Activated naive CD8-positive, alpha-beta T cell treated with anti-CD3 and anti-CD28 coated beads, Interleukin-2, amount 10 ng/mL, durations not matched to agents 7 days and 5 days (primary cell): ENCODE results near the gene PCNX1. TPM values are rescaled to one million over a fixed set of nuclear protein-coding genes. Genes with fewer than 3 reads are reported as not detected.
"Not testable (repeated sequence)": the region's sequence is repeated elsewhere in the genome, so short reads cannot be mapped to it uniquely, and the experiment has no call there.

Source experiments
- ATAC-seq: fragments of 150-1000 bp; cut with Tn5 transposase; one replicate; pipeline ENCODE4 v1.10.0; 2021; ENCODE audit warnings: low read depth, moderate library complexity
- POLR2A ChIA-PET: fragments of 350-600 bp; sonication (Branson Sonifier 250); formaldehyde crosslinking; loops from one replicate; lab custom pipeline; 2021; ENCODE audit warnings: antibody characterized with exemption; lab: Charles Lee
- DNase-seq: peaks from one replicate; pipeline ENCODE4 v3.0.0; 2021
- H3K27ac Mint-ChIP-seq: one replicate; pipeline ENCODE4 v1.8.0; 2022; ENCODE audit warnings: mild to moderate bottlenecking, mixed read lengths
- H3K27me3 Mint-ChIP-seq: one replicate; pipeline ENCODE4 v1.8.0; 2022; ENCODE audit warnings: mild to moderate bottlenecking, moderate library complexity, mixed read lengths
- H3K36me3 Mint-ChIP-seq: one replicate; pipeline ENCODE4 v1.8.0; 2021; ENCODE audit warnings: mild to moderate bottlenecking, mixed read lengths
- H3K4me1 Mint-ChIP-seq: one replicate; pipeline ENCODE4 v1.8.0; 2021; ENCODE audit warnings: mixed read lengths
- H3K4me3 Mint-ChIP-seq: one replicate; pipeline ENCODE4 v1.8.0; 2022; ENCODE audit warnings: mild to moderate bottlenecking, moderate library complexity, mixed read lengths
- H3K9me3 Mint-ChIP-seq: one replicate; pipeline ENCODE4 v1.8.0; 2021; ENCODE audit warnings: mixed read lengths
- total RNA-seq, 2 experiments: library from RNA; stranded (reverse); gene quantifications; one replicate each; pipeline ENCODE4 v1.2.3, GENCODE V29; 2021

PCNX1 gene
- total RNA-seq, 2 experiments from 2014 or later = 80.0 to 93.0 TPM

GRCh38 chr14:71122866-71123565, 215.8 kb downstream of the PCNX1 start:
- POLR2A ChIA-PET = no interaction called here
- Mint-ChIP-seq H3K27ac (no peak overlapping the region), H3K27me3 (no peaks in the 10 kb centered on the region), H3K4me3 (no peak overlapping the region), H3K9me3 (no peaks in the 10 kb centered on the region), H3K4me1 (peaks cover 4% of the 10 kb centered on the region), H3K36me3 (peaks cover 11% of the 10 kb centered on the region)
- ATAC-seq (no peak), DNase-seq (no peak)

- peaks cover 4% of the 10 kb centered on the region for H3K4me1 Mint-ChIP-seq
- no peak for ATAC-seq
- no peaks in the 10 kb centered on the region for H3K27me3 Mint-ChIP-seq
- H3K9me3 Mint-ChIP-seq = no peaks in the 10 kb centered on the region
- no peak overlapping the region for H3K4me3 Mint-ChIP-seq
- peaks cover 8% of the 10 kb centered on the region for H3K36me3 Mint-ChIP-seq
- no peak for DNase-seq
- H3K27ac Mint-ChIP-seq = no peak overlapping the region
- POLR2A ChIA-PET = no interaction called here
These were observed 216.4 kb downstream of the PCNX1 start for GRCh38 chr14:71123579-71124135.

GRCh38 chr14:71129716-71130490, 222.6 kb downstream of the PCNX1 start:
- H3K4me1 Mint-ChIP-seq = peaks cover 11% of the 10 kb centered on the region
- DNase-seq, H3K27ac Mint-ChIP-seq, H3K27me3 Mint-ChIP-seq, H3K36me3 Mint-ChIP-seq, H3K9me3 Mint-ChIP-seq, H3K4me3 Mint-ChIP-seq, POLR2A ChIA-PET, ATAC-seq: not testable (repeated sequence)

- Mint-ChIP-seq H3K4me1 (peaks cover 11% of the 10 kb centered on the region), H3K27ac (no peak overlapping the region), H3K9me3 (no peaks in the 10 kb centered on the region), H3K27me3 (peaks cover 5% of the 10 kb centered on the region), H3K36me3 (no peaks in the 10 kb centered on the region), H3K4me3 (no peak overlapping the region)
- POLR2A ChIA-PET = no interaction called here
- ATAC-seq (no peak), DNase-seq (no peak)
These were observed 223.4 kb downstream of the PCNX1 start for GRCh38 chr14:71130491-71131179.

- H3K27ac Mint-ChIP-seq = no peak overlapping the region
- no peak for DNase-seq
- no peaks in the 10 kb centered on the region for H3K9me3 Mint-ChIP-seq
- no peaks in the 10 kb centered on the region for H3K36me3 Mint-ChIP-seq
- no peak for ATAC-seq
- H3K27me3 Mint-ChIP-seq = peaks cover 8% of the 10 kb centered on the region
- POLR2A ChIA-PET = no interaction called here
- H3K4me3 Mint-ChIP-seq = no peak overlapping the region
- peaks cover 11% of the 10 kb centered on the region for H3K4me1 Mint-ChIP-seq
These were observed 226.0 kb downstream of the PCNX1 start for GRCh38 chr14:71133296-71133695.

GRCh38 chr14:71135496-71135895, 228.2 kb downstream of the PCNX1 start:
- Mint-ChIP-seq H3K36me3 (no peaks in the 10 kb centered on the region), H3K4me1 (peaks cover 16% of the 10 kb centered on the region), H3K4me3 (no peak overlapping the region), H3K9me3 (no peaks in the 10 kb centered on the region), H3K27ac (no peak overlapping the region), H3K27me3 (peaks cover 6% of the 10 kb centered on the region)
- ATAC-seq = no peak
- POLR2A ChIA-PET = interaction anchor here (2.6 kb wide), 1 partner anchor 186 kb away, joined by 8 read pairs; the partner anchor contains the start of gene SIPA1L1
- DNase-seq = no peak

- Mint-ChIP-seq H3K4me1 (peaks cover 12% of the 10 kb centered on the region), H3K27ac (no peak overlapping the region), H3K9me3 (no peaks in the 10 kb centered on the region), H3K27me3 (peaks cover 6% of the 10 kb centered on the region), H3K36me3 (no peaks in the 10 kb centered on the region), H3K4me3 (no peak overlapping the region)
- POLR2A ChIA-PET = interaction anchor here (2.6 kb wide), 1 partner anchor 185 kb away, joined by 8 read pairs; the partner anchor contains the start of gene SIPA1L1
- ATAC-seq (no peak), DNase-seq (no peak)
These were observed 228.7 kb downstream of the PCNX1 start for GRCh38 chr14:71135911-71136310.

GRCh38 chr14:71136386-71137060, 229.3 kb downstream of the PCNX1 start:
- ATAC-seq (no peak), DNase-seq (no peak)
- Mint-ChIP-seq H3K9me3 (no peaks in the 10 kb centered on the region), H3K4me3 (no peak overlapping the region), H3K27ac (no peak overlapping the region), H3K4me1 (peaks cover 11% of the 10 kb centered on the region), H3K27me3 (peaks cover 3% of the 10 kb centered on the region), H3K36me3 (peaks cover 1% of the 10 kb centered on the region)
- POLR2A ChIA-PET = interaction anchor here (2.6 kb wide), 1 partner anchor 185 kb away, joined by 8 read pairs; the partner anchor contains the start of gene SIPA1L1

- H3K36me3 Mint-ChIP-seq = peaks cover 2% of the 10 kb centered on the region
- POLR2A ChIA-PET = interaction anchor here (0.6 to 2.6 kb wide), 2 partner anchors 183 to 616 kb away, joined by 3 to 8 read pairs; partner anchors contain the start of gene SIPA1L1
- H3K27me3 Mint-ChIP-seq = peaks cover 3% of the 10 kb centered on the region
- H3K4me3 Mint-ChIP-seq = no peak overlapping the region
- no peak for ATAC-seq
- no peaks in the 10 kb centered on the region for H3K9me3 Mint-ChIP-seq
- peaks cover 24% of the 10 kb centered on the region for H3K4me1 Mint-ChIP-seq
- no peak for DNase-seq
- H3K27ac Mint-ChIP-seq = no peak overlapping the region
These were observed 230.5 kb downstream of the PCNX1 start for GRCh38 chr14:71137536-71138447.

- Mint-ChIP-seq H3K4me3 (no peak overlapping the region), H3K27me3 (peaks cover 3% of the 10 kb centered on the region), H3K27ac (no peak overlapping the region), H3K9me3 (no peaks in the 10 kb centered on the region), H3K4me1 (peaks cover 33% of the 10 kb centered on the region), H3K36me3 (peaks cover 2% of the 10 kb centered on the region)
- ATAC-seq = no peak
- POLR2A ChIA-PET = interaction anchor here (0.6 to 1.0 kb wide), 2 partner anchors 183 to 615 kb away, joined by 3 read pairs; no protein-coding TSS in a partner anchor
- DNase-seq = peak; percentile 67
These were observed 231.4 kb downstream of the PCNX1 start for GRCh38 chr14:71138448-71139293.

- Mint-ChIP-seq H3K4me3 (no peak overlapping the region), H3K27ac (no peak overlapping the region), H3K27me3 (peaks cover 3% of the 10 kb centered on the region), H3K4me1 (peaks cover 36% of the 10 kb centered on the region), H3K9me3 (no peaks in the 10 kb centered on the region), H3K36me3 (peaks cover 2% of the 10 kb centered on the region)
- POLR2A ChIA-PET = interaction anchor here (1.0 kb wide), 1 partner anchor 182 kb away, joined by 3 read pairs; no protein-coding TSS in a partner anchor
- ATAC-seq = no peak
- DNase-seq = no peak
These were observed 232.2 kb downstream of the PCNX1 start for GRCh38 chr14:71139294-71139946.
